GM23248 (cell line): ENCODE measurements around the gene OR5D18.

ENCODE experiments used
- EZH2 ChIP-seq: fragments of 200-600 bp; sonication (generic); IDR thresholded peaks from 2 replicates; pipeline ENCODE4 v1.6.1; 2018; ENCODE audit warnings: antibody characterized with exemption, mild to moderate bottlenecking; ENCODE audit not compliant: insufficient read depth, poor library complexity, severe bottlenecking
- EZH2phosphoT487 ChIP-seq: fragments of 200-600 bp; sonication (generic); IDR thresholded peaks from 2 replicates; pipeline ENCODE4 v1.6.1; 2018; ENCODE audit warnings: antibody characterized with exemption, moderate library complexity, mild to moderate bottlenecking, low read depth; ENCODE audit not compliant: insufficient read depth

GRCh38 chr11:55773138-55773537 lies 46.3 kb upstream of the OR5D18 start, which contains the start of gene OR5D13:
- TF ChIP-seq EZH2phosphoT487 (no peak), EZH2 (no peak)
